ENCODE results near the gene MTFMT. TPM values are rescaled to one million over a fixed set of nuclear protein-coding genes. Genes with fewer than 3 reads are reported as not detected.
A peak's percentile ranks its signal among the peaks of the same experiment; 100 is the strongest.

MTFMT gene
- total and polyA plus RNA-seq, 2 of the 4 experiments (the other 2 are of a cell fraction) = 8.9 to 21.3 TPM

- Histone ChIP-seq H2AK5ac (ENCODE audit: low read depth, low read length) (peak overlapping the region; percentile 63; the same call in 1 of the 2 replicates), H3K27me3 (ENCODE audit: control insufficient read depth, insufficient read depth, low read length) (peaks cover 4% of the 10 kb centered on the region), H3K36me3 (ENCODE audit: control insufficient read depth, insufficient read depth, low read length) (no peaks in the 10 kb centered on the region), H3K18ac (ENCODE audit: low read depth, low read length) (no peak overlapping the region), H2BK120ac (ENCODE audit: low read depth, low read length) (peak overlapping the region; percentile 21; the same call in 1 of the 2 replicates), H3K56ac (ENCODE audit: extremely low read depth, insufficient read depth, low read length) (no peak overlapping the region), H3K9me1 (ENCODE audit: insufficient read depth, low read length) (peaks cover 18% of the 10 kb centered on the region), H3K23ac (ENCODE audit: low read depth, low read length) (no peak overlapping the region), H3K79me1 (ENCODE audit: low read depth in 1 of 2, low read length in 2 of 2) (no peaks in the 10 kb centered on the region), H3K4ac (ENCODE audit: low read depth, low read length) (peak overlapping the region; percentile 15; the same call in 1 of the 2 replicates), H2BK20ac (ENCODE audit: low read depth, low read length) (no peak overlapping the region), H2AK9ac (replicated peaks; ENCODE audit: low read depth, low read length, poor library complexity) (peak overlapping the region; percentile 1), H3K27ac (ENCODE audit: insufficient read depth, low read length) (no peak overlapping the region), H3K9me3 (ENCODE audit: control insufficient read depth, insufficient read depth, low read length) (peaks cover 2% of the 10 kb centered on the region; the same call in 1 of the 2 replicates), H2AFZ (replicated peaks; ENCODE audit: low read length, poor library complexity) (peak overlapping the region; percentile 44), H3K4me2 (ENCODE audit: low read depth, low read length) (no peak overlapping the region), H3K14ac (replicated peaks; ENCODE audit: low read depth, low read length) (0 out of 2 replicates have a peak overlapping the region, but pooled peaks have one; percentile 46), H3K4me3 (ENCODE audit: insufficient read depth, low read depth, low read length) (no peak overlapping the region), H4K5ac (ENCODE audit: low read depth, low read length) (no peak overlapping the region), H4K8ac (ENCODE audit: low read depth in 2 of 2, low read length in 2 of 2) (no peak overlapping the region), H4K20me1 (ENCODE audit: insufficient read depth, low read length) (no peaks in the 10 kb centered on the region), H2BK15ac (ENCODE audit: low read depth, low read length) (no peak overlapping the region), H3K9ac (ENCODE audit: low read depth, low read length) (no peak overlapping the region), H2BK5ac (ENCODE audit: low read depth, low read length, poor library complexity, severe bottlenecking) (no peak overlapping the region), H4K91ac (ENCODE audit: insufficient read depth, low read depth, low read length) (peak overlapping the region; percentile 53; the same call in 1 of the 2 replicates), H3K4me1 (ENCODE audit: control insufficient read depth, insufficient read depth, low read length) (peaks cover 16% of the 10 kb centered on the region)
- BruUV-seq (replicated peaks) = no TSS peak
- CTCF ChIA-PET = interaction anchor here (0.6 to 4.9 kb wide), 5 partner anchors 21 to 47 kb away, joined by 3 to 74 read pairs (median 9); no protein-coding TSS in a partner anchor
- DNase-seq (peak; percentile 45), ATAC-seq (ENCODE audit: low read depth) (no peak)
- dilution Hi-C loops (cut with HindIII; ENCODE audit: low sequenced_read_pairs, unreplicated experiment) = no loop called here
- POLR2A ChIA-PET (ENCODE audit: unreplicated experiment) = no interaction called here
- intact Hi-C loops (cut with micrococcal nuclease) = loop anchor here (2.0 kb wide), 1 partner anchor 127 kb away; no protein-coding TSS in a partner anchor
- 100% methylated on average over 1 of the region's 6 CpGs; no CpG with 5 or more reads in 1 of the 2 experiments for WGBS, 2 experiments (ENCODE audit: extremely low coverage in 2 of 2, insufficient read length in 1 of 2)
- TF ChIP-seq CEBPB (IDR thresholded peaks at IDR 0.05; ENCODE audit: low read depth, low read length) (0 out of 2 replicates have a peak, but pooled peaks have one; percentile 11), MAZ (IDR thresholded peaks at IDR 0.05; ENCODE audit: borderline replicate concordance, low read depth, low read length) (no peak)
- in situ Hi-C loops (cut with MboI; ENCODE audit: low sequenced_read_pairs) = no loop called here
Measured at GRCh38 chr15:65055201-65055870, 25.9 kb upstream of the MTFMT start.

All from IMR-90 (cell line).